HEK293 (cell line): ENCODE data around the gene DPEP1.
"Not testable (repeated sequence)": the region's sequence is repeated elsewhere in the genome, so short reads cannot be mapped to it uniquely, and the experiment has no call there.

Experiments used
- CTCF ChIA-PET: fragments of 350-600 bp; formaldehyde crosslinking; extraction: SDS; loops from one replicate; lab custom pipeline; 2021; ENCODE audit warnings: antibody characterized with exemption; lab: Yijun Ruan, JAX
- POLR2A ChIA-PET: fragments of 300-600 bp; formaldehyde crosslinking; extraction: SDS; loops from one replicate; lab custom pipeline; 2020; ENCODE audit warnings: antibody characterized with exemption, inconsistent platforms; lab: Yijun Ruan, JAX
- H3K27ac ChIP-seq: fragments of 200-500 bp; sonication (Bioruptor generic); 2 replicates; pipeline ENCODE4 v1.5.1; 2014; ENCODE audit warnings: low read depth, low read length, control low read depth, inconsistent platforms; ENCODE audit errors: extremely low read depth
- H3K36me3 ChIP-seq, 2 experiments: fragments of 200-500 bp in 1 of 2; sonication (Bioruptor generic) in 1 of 2; 1 replicate in 1 of 2; 2 replicates in 1 of 2; pipeline ENCODE4 v1.5.1; 2014 to 2017; ENCODE audit warnings: inconsistent platforms in 2 of 2, low read length in 2 of 2; ENCODE audit not compliant: control insufficient read depth in 2 of 2, insufficient read depth in 1 of 2
- H3K4me1 ChIP-seq: fragments of 200-500 bp; sonication (Bioruptor generic); 2 replicates; pipeline ENCODE4 v1.5.1; 2014; ENCODE audit warnings: mild to moderate bottlenecking, low read length, inconsistent platforms; ENCODE audit not compliant: control insufficient read depth, insufficient read depth
- H3K4me3 ChIP-seq: 2 replicates; pipeline ENCODE4 v1.5.1; 2011; ENCODE audit warnings: low read depth, mild to moderate bottlenecking, control low read depth, low read length, moderate library complexity
- H3K9me3 ChIP-seq: fragments of 200-500 bp; sonication (Bioruptor generic); 2 replicates; pipeline ENCODE4 v1.5.1; 2014; ENCODE audit warnings: low read depth, low read length, inconsistent platforms; ENCODE audit not compliant: control insufficient read depth, insufficient read depth
- GLIS2 ChIP-seq: fragments of 450-650 bp; formaldehyde crosslinking; IDR thresholded peaks from 2 replicates; pipeline ENCODE4 v1.5.1; 2016; ENCODE audit warnings: missing biosample characterization, missing genetic modification characterization
- KLF9 ChIP-seq: fragments of 450-650 bp; formaldehyde crosslinking; IDR thresholded peaks from 2 replicates; pipeline ENCODE4 v1.5.1; 2016; ENCODE audit warnings: missing biosample characterization, missing genetic modification characterization, low read depth
- PRDM1 ChIP-seq: fragments of 450-650 bp; formaldehyde crosslinking; IDR thresholded peaks from 2 replicates; pipeline ENCODE4; 2016; ENCODE audit warnings: missing biosample characterization, missing genetic modification characterization
- RBAK ChIP-seq: fragments of 450-650 bp; formaldehyde crosslinking; IDR thresholded peaks from 2 replicates; pipeline ENCODE4 v1.5.1; 2016; ENCODE audit warnings: missing biosample characterization, missing genetic modification characterization
- SP2 ChIP-seq: fragments of 450-650 bp; formaldehyde crosslinking; IDR thresholded peaks from 2 replicates; pipeline ENCODE4 v1.5.1; 2016; ENCODE audit warnings: missing biosample characterization, missing genetic modification characterization
- ZNF350 ChIP-seq: fragments of 450-650 bp; formaldehyde crosslinking; IDR thresholded peaks from 2 replicates; pipeline ENCODE4 v1.5.0; 2017; ENCODE audit warnings: missing biosample characterization, mild to moderate bottlenecking, missing genetic modification characterization
- ZNF626 ChIP-seq: fragments of 450-650 bp; sonication (Bioruptor Pico); formaldehyde crosslinking; IDR thresholded peaks from 2 replicates; pipeline ENCODE4 v1.5.1; 2018; ENCODE audit warnings: missing biosample characterization, missing genetic modification characterization, inconsistent platforms
- ZNF768 ChIP-seq: fragments of 450-650 bp; formaldehyde crosslinking; IDR thresholded peaks from 2 replicates; pipeline ENCODE4 v1.5.1; 2018; ENCODE audit warnings: missing biosample characterization, mild to moderate bottlenecking, missing genetic modification characterization
- TF ChIP-seq, protein P1 (sequence below): fragments of 450-650 bp; formaldehyde crosslinking; IDR thresholded peaks from 2 replicates; pipeline ENCODE4 v1.5.1; 2016; ENCODE audit warnings: missing biosample characterization, missing genetic modification characterization
- TF ChIP-seq, protein P2 (sequence below): fragments of 450-650 bp; formaldehyde crosslinking; IDR thresholded peaks from 2 replicates; pipeline ENCODE4 v1.5.1; 2016; ENCODE audit warnings: missing biosample characterization, missing genetic modification characterization, low read depth

DPEP1 gene

DNA sequence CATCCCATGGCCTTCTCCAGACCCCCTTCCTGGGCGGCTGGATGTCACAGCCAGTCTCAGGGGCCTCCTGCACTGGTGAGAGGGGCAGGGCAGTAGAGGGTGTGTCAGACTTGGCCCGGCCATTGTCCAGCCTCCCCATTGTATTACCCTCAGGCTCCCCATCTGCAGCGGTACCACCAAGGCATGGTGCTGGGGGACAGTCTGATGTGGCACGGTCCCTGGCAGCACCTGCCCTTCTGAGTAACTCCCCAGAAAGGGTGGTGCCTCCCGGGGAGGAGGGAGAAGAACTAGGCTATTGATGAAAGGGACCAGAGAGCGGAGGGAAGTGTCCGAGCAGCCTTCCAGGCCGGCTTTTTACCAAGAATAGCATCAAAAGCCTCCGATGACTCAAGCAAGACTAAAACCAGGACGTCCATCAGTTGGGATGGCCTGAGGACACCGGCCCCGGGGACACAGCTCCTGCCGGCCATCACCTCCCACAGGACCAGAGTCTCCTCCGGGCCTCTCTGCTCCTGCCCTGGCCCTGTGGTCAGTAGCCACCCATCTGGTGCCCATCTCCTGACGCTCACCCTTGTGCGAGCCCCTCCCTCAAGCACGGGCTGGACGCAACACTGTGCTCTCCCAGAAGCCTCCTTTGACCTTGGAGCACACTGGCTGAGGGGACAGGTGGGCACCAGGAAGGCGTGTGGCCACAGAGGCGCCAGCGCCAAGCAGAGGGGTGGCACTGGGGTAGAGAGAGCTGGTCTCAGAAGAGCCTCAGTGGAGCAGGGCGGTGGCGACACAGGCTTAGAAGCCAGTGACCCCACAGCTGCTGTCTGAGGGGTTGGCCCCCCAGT is 43.7 kb upstream of the DPEP1 start:
- H3K36me3 ChIP-seq, result peaks cover 0 to 5% of the 10 kb centered on the region in 2 experiments; a peak in 1 of 3 replicates
- TF ChIP-seq SP2 (tag by site-specific recombination), result peak; percentile 10; the same call in 1 of the 2 replicates
- TF ChIP-seq, protein P1, sequence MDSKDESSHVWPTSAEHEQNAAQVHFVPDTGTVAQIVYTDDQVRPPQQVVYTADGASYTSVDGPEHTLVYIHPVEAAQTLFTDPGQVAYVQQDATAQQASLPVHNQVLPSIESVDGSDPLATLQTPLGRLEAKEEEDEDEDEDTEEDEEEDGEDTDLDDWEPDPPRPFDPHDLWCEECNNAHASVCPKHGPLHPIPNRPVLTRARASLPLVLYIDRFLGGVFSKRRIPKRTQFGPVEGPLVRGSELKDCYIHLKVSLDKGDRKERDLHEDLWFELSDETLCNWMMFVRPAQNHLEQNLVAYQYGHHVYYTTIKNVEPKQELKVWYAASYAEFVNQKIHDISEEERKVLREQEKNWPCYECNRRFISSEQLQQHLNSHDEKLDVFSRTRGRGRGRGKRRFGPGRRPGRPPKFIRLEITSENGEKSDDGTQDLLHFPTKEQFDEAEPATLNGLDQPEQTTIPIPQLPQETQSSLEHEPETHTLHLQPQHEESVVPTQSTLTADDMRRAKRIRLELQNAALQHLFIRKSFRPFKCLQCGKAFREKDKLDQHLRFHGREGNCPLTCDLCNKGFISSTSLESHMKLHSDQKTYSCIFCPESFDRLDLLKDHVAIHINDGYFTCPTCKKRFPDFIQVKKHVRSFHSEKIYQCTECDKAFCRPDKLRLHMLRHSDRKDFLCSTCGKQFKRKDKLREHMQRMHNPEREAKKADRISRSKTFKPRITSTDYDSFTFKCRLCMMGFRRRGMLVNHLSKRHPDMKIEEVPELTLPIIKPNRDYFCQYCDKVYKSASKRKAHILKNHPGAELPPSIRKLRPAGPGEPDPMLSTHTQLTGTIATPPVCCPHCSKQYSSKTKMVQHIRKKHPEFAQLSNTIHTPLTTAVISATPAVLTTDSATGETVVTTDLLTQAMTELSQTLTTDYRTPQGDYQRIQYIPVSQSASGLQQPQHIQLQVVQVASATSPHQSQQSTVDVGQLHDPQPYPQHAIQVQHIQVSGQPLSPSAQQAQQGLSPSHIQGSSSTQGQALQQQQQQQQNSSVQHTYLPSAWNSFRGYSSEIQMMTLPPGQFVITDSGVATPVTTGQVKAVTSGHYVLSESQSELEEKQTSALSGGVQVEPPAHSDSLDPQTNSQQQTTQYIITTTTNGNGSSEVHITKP (tag by site-specific recombination), result peak; percentile 73
- TF ChIP-seq ZNF626 (tag by site-specific recombination), result no peak
- 0 out of 2 replicates have a peak, but pooled peaks have one; percentile 15 for TF ChIP-seq KLF9 (tag by site-specific recombination)
- TF ChIP-seq, all 188 proteins: peak for 3
- POLR2A ChIA-PET, result no interaction called here
- Histone ChIP-seq H3K9me3 (no peaks in the 10 kb centered on the region), H3K4me3 (no peak overlapping the region), H3K4me1 (no peaks in the 10 kb centered on the region; the same call in 1 of the 2 replicates), H3K27ac (no peak overlapping the region)
- CTCF ChIA-PET, result interaction anchor here (1.3 to 1.4 kb wide), 2 partner anchors 45 to 72 kb away, joined by 4 to 7 read pairs; no protein-coding TSS in a partner anchor

DNA sequence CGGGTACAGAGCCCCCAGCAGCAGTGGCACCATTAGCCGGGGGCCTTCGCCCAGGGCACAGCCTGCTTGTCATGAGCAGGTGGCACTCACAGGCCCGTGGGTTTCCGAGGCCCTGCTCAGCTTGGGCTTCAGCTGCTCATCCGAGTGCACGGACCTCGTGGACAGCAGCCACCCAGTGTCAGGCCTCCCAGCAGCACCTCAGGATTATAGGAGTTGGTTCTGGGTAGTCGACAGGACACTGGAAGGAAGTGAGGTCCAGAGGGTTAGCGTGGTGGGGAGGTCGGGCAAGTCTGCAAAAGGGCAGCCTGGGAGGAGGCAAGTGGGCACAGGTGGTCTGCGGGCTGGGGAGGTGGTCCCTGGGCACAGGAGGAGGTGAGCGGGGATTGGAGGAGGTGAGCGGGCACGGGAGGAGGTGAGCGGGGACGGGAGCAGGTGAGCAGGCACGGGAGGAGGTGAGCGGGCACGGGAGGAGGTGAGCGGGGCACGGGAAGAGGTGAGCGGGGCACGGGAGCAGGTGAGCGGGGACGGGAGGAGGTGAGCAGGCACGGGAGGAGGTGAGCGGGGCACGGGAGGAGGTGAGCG is 43.0 kb upstream of the DPEP1 start:
- Histone ChIP-seq H3K4me3 (no peak overlapping the region), H3K9me3 (no peaks in the 10 kb centered on the region), H3K4me1 (no peaks in the 10 kb centered on the region), H3K36me3 (peaks cover 0 to 3% of the 10 kb centered on the region in 2 experiments; a peak in 1 of 3 replicates), H3K27ac (no peak overlapping the region)
- ChIA-PET CTCF (no interaction called here), POLR2A (no interaction called here)
- no peak for TF ChIP-seq ZNF350
- TF ChIP-seq PRDM1 (tag by site-specific recombination), result no peak
- TF ChIP-seq GLIS2 (tag by site-specific recombination), result 0 out of 2 replicates have a peak, but pooled peaks have one; percentile 18
- TF ChIP-seq, protein P2, sequence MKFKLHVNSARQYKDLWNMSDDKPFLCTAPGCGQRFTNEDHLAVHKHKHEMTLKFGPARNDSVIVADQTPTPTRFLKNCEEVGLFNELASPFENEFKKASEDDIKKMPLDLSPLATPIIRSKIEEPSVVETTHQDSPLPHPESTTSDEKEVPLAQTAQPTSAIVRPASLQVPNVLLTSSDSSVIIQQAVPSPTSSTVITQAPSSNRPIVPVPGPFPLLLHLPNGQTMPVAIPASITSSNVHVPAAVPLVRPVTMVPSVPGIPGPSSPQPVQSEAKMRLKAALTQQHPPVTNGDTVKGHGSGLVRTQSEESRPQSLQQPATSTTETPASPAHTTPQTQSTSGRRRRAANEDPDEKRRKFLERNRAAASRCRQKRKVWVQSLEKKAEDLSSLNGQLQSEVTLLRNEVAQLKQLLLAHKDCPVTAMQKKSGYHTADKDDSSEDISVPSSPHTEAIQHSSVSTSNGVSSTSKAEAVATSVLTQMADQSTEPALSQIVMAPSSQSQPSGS (tag by site-specific recombination), result no peak

DNA sequence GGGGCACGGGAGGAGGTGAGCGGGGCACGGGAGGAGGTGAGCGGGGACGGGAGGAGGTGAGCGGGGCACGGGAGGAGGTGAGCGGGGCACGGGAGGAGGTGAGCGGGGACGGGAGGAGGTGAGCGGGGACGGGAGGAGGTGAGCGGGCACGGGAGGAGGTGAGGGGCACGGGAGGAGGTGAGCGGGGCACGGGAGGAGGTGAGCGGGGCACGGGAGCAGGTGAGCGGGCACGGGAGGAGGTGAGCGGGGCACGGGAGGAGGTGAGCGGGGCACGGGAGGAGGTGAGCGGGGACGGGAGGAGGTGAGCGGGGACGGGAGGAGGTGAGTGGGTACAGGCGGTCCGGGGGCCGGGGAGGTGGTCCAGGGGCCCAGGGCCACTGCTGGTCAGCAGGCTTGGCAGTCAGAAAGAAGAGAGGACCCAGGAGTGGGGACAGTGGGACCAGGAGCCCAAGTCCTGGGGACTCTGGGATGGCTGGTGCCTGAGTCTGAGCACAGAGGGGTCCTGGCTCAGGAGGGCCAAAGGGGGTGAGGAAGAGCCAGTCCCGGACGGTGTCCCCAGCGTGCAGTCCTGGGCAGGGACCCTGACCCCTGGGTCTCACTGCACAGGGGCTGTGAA is 42.4 kb upstream of the DPEP1 start:
- POLR2A ChIA-PET, H3K9me3 ChIP-seq, H3K4me3 ChIP-seq, CTCF ChIA-PET, H3K27ac ChIP-seq, H3K4me1 ChIP-seq, H3K36me3 ChIP-seq: not testable (repeated sequence)

DNA sequence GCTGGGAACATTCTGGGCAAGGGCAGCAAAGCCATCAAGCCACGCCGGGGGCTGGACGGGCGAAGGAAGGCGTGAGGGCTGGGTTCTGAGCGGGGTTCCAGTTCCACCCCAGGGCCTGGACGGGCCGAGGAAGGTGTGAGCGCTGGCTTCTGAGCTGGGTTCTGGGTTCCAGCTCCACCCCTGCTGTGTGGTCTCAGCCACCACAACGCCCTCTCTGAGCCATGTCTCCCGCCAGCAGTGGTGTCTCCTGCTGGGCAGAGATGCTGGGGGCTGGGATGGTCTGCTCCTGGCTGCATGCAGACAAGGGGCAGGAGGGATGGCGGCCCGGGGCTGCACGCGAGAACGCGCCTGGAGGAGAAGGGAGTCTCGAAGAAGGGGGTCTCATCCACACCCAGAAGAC is 41.8 kb upstream of the DPEP1 start:
- ChIA-PET CTCF (no interaction called here), POLR2A (no interaction called here)
- Histone ChIP-seq H3K4me1 (no peaks in the 10 kb centered on the region), H3K4me3 (no peak overlapping the region), H3K27ac (no peak overlapping the region), H3K36me3 (peaks cover 0 to 3% of the 10 kb centered on the region in 2 experiments; a peak in 1 of 3 replicates), H3K9me3 (no peaks in the 10 kb centered on the region)
- TF ChIP-seq ZNF768, result peak; percentile 91
- no peak for TF ChIP-seq RBAK
